ENCODE results near the gene BRPF1.

Gene BRPF1

GRCh38 chr3:9776896-9777693 is 45.6 kb downstream of the BRPF1 start:
- peaks cover 11% of the 10 kb centered on the region for H3K36me3 ChIP-seq (replicated peaks)
- H3K9me3 ChIP-seq: no peaks in the 10 kb centered on the region
- no peak for DNase-seq (ENCODE audit: low spot score in 2 of 2)
- in situ Hi-C loops (cut with MboI; ENCODE audit: low sequenced_read_pairs): no loop called here
- H3K4me1 ChIP-seq: no peaks in the 10 kb centered on the region
- no peak overlapping the region for H3K4me3 ChIP-seq
- H3K27me3 ChIP-seq (ENCODE audit: low read depth): no peaks in the 10 kb centered on the region

- no peak overlapping the region for H3K4me3 ChIP-seq
- peaks cover 16% of the 10 kb centered on the region for H3K36me3 ChIP-seq (replicated peaks)
- no peaks in the 10 kb centered on the region for H3K4me1 ChIP-seq
- no peaks in the 10 kb centered on the region for H3K27me3 ChIP-seq (ENCODE audit: low read depth)
- H3K9me3 ChIP-seq: no peaks in the 10 kb centered on the region
- in situ Hi-C loops (cut with MboI; ENCODE audit: low sequenced_read_pairs): no loop called here
- DNase-seq (ENCODE audit: low spot score in 2 of 2): no peak
Observed at GRCh38 chr3:9777694-9778021, 46.1 kb downstream of the BRPF1 start.

GRCh38 chr3:9778143-9779074 is 46.9 kb downstream of the BRPF1 start:
- in situ Hi-C loops (cut with MboI; ENCODE audit: low sequenced_read_pairs): no loop called here
- H3K4me3 ChIP-seq: no peak overlapping the region
- no peaks in the 10 kb centered on the region for H3K9me3 ChIP-seq
- no peaks in the 10 kb centered on the region for H3K4me1 ChIP-seq
- H3K36me3 ChIP-seq (replicated peaks): peaks cover 21% of the 10 kb centered on the region
- DNase-seq (ENCODE audit: low spot score in 2 of 2): no peak
- no peaks in the 10 kb centered on the region for H3K27me3 ChIP-seq (ENCODE audit: low read depth)

- peaks cover 23% of the 10 kb centered on the region for H3K36me3 ChIP-seq (replicated peaks)
- in situ Hi-C loops (cut with MboI; ENCODE audit: low sequenced_read_pairs): no loop called here
- DNase-seq (ENCODE audit: low spot score in 2 of 2): no peak
- no peak overlapping the region for H3K4me3 ChIP-seq
- no peaks in the 10 kb centered on the region for H3K4me1 ChIP-seq
- H3K9me3 ChIP-seq: no peaks in the 10 kb centered on the region
- no peaks in the 10 kb centered on the region for H3K27me3 ChIP-seq (ENCODE audit: low read depth)
Observed at GRCh38 chr3:9779075-9779593, 47.6 kb downstream of the BRPF1 start.

GRCh38 chr3:9779721-9780457 is 48.4 kb downstream of the BRPF1 start:
- DNase-seq (ENCODE audit: low spot score in 2 of 2): no peak
- Histone ChIP-seq H3K36me3 (replicated peaks) (peaks cover 28% of the 10 kb centered on the region), H3K27me3 (ENCODE audit: low read depth) (no peaks in the 10 kb centered on the region), H3K9me3 (no peaks in the 10 kb centered on the region), H3K4me1 (no peaks in the 10 kb centered on the region), H3K4me3 (no peak overlapping the region)
- in situ Hi-C loops (cut with MboI; ENCODE audit: low sequenced_read_pairs): no loop called here

GRCh38 chr3:9780458-9780812 is 48.9 kb downstream of the BRPF1 start:
- in situ Hi-C loops (cut with MboI; ENCODE audit: low sequenced_read_pairs): no loop called here
- Histone ChIP-seq H3K4me1 (no peaks in the 10 kb centered on the region), H3K4me3 (no peak overlapping the region), H3K9me3 (no peaks in the 10 kb centered on the region), H3K36me3 (replicated peaks) (peaks cover 33% of the 10 kb centered on the region), H3K27me3 (ENCODE audit: low read depth) (no peaks in the 10 kb centered on the region)
- DNase-seq (ENCODE audit: low spot score in 2 of 2): no peak

GRCh38 chr3:9780910-9781309 is 49.4 kb downstream of the BRPF1 start:
- DNase-seq (ENCODE audit: low spot score in 2 of 2): no peak
- Histone ChIP-seq H3K36me3 (replicated peaks) (peaks cover 36% of the 10 kb centered on the region), H3K4me3 (no peak overlapping the region), H3K4me1 (no peaks in the 10 kb centered on the region), H3K9me3 (no peaks in the 10 kb centered on the region), H3K27me3 (ENCODE audit: low read depth) (no peaks in the 10 kb centered on the region)
- in situ Hi-C loops (cut with MboI; ENCODE audit: low sequenced_read_pairs): no loop called here

- in situ Hi-C loops (cut with MboI; ENCODE audit: low sequenced_read_pairs): no loop called here
- H3K27me3 ChIP-seq (ENCODE audit: low read depth): no peaks in the 10 kb centered on the region
- peaks cover 41% of the 10 kb centered on the region for H3K36me3 ChIP-seq (replicated peaks)
- no peak overlapping the region for H3K4me3 ChIP-seq
- H3K4me1 ChIP-seq: no peaks in the 10 kb centered on the region
- no peak for DNase-seq (ENCODE audit: low spot score in 2 of 2)
- no peaks in the 10 kb centered on the region for H3K9me3 ChIP-seq
Observed at GRCh38 chr3:9781551-9781950, 50.0 kb downstream of the BRPF1 start.

GRCh38 chr3:9781978-9782603 is 50.6 kb downstream of the BRPF1 start:
- Histone ChIP-seq H3K4me1 (no peaks in the 10 kb centered on the region), H3K4me3 (no peak overlapping the region), H3K27me3 (ENCODE audit: low read depth) (no peaks in the 10 kb centered on the region), H3K9me3 (no peaks in the 10 kb centered on the region), H3K36me3 (replicated peaks) (peaks cover 46% of the 10 kb centered on the region)
- in situ Hi-C loops (cut with MboI; ENCODE audit: low sequenced_read_pairs): no loop called here
- no peak for DNase-seq (ENCODE audit: low spot score in 2 of 2)

GRCh38 chr3:9782770-9783169 is 51.2 kb downstream of the BRPF1 start:
- H3K4me1 ChIP-seq: no peaks in the 10 kb centered on the region
- no peak overlapping the region for H3K4me3 ChIP-seq
- peaks cover 48% of the 10 kb centered on the region for H3K36me3 ChIP-seq (replicated peaks)
- no peaks in the 10 kb centered on the region for H3K27me3 ChIP-seq (ENCODE audit: low read depth)
- H3K9me3 ChIP-seq: no peaks in the 10 kb centered on the region
- in situ Hi-C loops (cut with MboI; ENCODE audit: low sequenced_read_pairs): no loop called here
- no peak for DNase-seq (ENCODE audit: low spot score in 2 of 2)

- H3K4me1 ChIP-seq: no peaks in the 10 kb centered on the region
- no peak for DNase-seq (ENCODE audit: low spot score in 2 of 2)
- H3K4me3 ChIP-seq: no peak overlapping the region
- H3K36me3 ChIP-seq (replicated peaks): peaks cover 49% of the 10 kb centered on the region
- in situ Hi-C loops (cut with MboI; ENCODE audit: low sequenced_read_pairs): no loop called here
- H3K9me3 ChIP-seq: no peaks in the 10 kb centered on the region
- no peaks in the 10 kb centered on the region for H3K27me3 ChIP-seq (ENCODE audit: low read depth)
Observed at GRCh38 chr3:9783954-9784353, 52.4 kb downstream of the BRPF1 start.

- in situ Hi-C loops (cut with MboI; ENCODE audit: low sequenced_read_pairs): no loop called here
- Histone ChIP-seq H3K4me3 (no peak overlapping the region), H3K4me1 (no peaks in the 10 kb centered on the region), H3K36me3 (replicated peaks) (peaks cover 59% of the 10 kb centered on the region), H3K27me3 (ENCODE audit: low read depth) (no peaks in the 10 kb centered on the region), H3K9me3 (no peaks in the 10 kb centered on the region)
- no peak for DNase-seq (ENCODE audit: low spot score in 2 of 2)
Observed at GRCh38 chr3:9784965-9785364, 53.4 kb downstream of the BRPF1 start.

GRCh38 chr3:9785602-9786001 is 54.1 kb downstream of the BRPF1 start:
- Histone ChIP-seq H3K27me3 (ENCODE audit: low read depth) (no peaks in the 10 kb centered on the region), H3K36me3 (replicated peaks) (peaks cover 58% of the 10 kb centered on the region), H3K4me1 (no peaks in the 10 kb centered on the region), H3K9me3 (no peaks in the 10 kb centered on the region), H3K4me3 (no peak overlapping the region)
- in situ Hi-C loops (cut with MboI; ENCODE audit: low sequenced_read_pairs): no loop called here
- DNase-seq (ENCODE audit: low spot score in 2 of 2): no peak

Data from HAP-1 (cell line).